Measurements from ENCODE around the gene GANC.
"Not testable (repeated sequence)": the region's sequence is repeated elsewhere in the genome, so short reads cannot be mapped to it uniquely, and the experiment has no call there.

GANC gene

DNA sequence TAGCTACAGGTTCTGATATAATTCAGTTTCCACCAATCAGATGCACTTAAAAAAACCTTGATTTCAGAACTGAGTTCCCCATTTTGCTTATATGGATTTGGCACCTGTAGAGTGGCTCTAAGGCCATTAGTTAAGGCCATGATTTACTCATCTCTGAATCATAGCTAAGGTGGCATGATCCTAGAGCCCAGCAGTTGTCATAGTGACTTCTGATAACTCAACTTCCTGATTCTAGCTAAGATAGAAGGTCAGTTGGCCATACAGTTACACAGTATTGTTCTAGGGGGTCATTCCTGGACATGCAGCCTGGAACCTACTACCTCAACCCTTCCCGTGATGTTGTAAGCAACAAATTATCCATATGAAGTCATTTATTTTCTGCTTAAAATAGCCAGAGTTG, 16.2 kb downstream of the GANC start:
- H3K9me3 Mint-ChIP-seq: no peaks in the 10 kb centered on the region
- no peak overlapping the region for H3K27ac Mint-ChIP-seq
- ATAC-seq (replicated peaks): no peak
- no peaks in the 10 kb centered on the region for H3K4me1 Mint-ChIP-seq (ENCODE audit: low read depth in 2 of 2)
- no peak overlapping the region for H3K4me3 Mint-ChIP-seq
- no peak for DNase-seq
- no peaks in the 10 kb centered on the region for H3K27me3 Mint-ChIP-seq
- peaks cover 13% of the 10 kb centered on the region for H3K36me3 Mint-ChIP-seq (ENCODE audit: insufficient read depth)

- not testable (repeated sequence) for H3K27ac Mint-ChIP-seq; H3K4me3 Mint-ChIP-seq; ATAC-seq (replicated peaks); DNase-seq; H3K4me1 Mint-ChIP-seq (ENCODE audit: low read depth in 2 of 2); H3K27me3 Mint-ChIP-seq; H3K36me3 Mint-ChIP-seq (ENCODE audit: insufficient read depth)
- peaks cover 2 to 14% of the 10 kb centered on the region in 2 donors for H3K9me3 Mint-ChIP-seq
Measured at GRCh38 chr15:42301004-42301403, 28.0 kb downstream of the GANC start.

DNA sequence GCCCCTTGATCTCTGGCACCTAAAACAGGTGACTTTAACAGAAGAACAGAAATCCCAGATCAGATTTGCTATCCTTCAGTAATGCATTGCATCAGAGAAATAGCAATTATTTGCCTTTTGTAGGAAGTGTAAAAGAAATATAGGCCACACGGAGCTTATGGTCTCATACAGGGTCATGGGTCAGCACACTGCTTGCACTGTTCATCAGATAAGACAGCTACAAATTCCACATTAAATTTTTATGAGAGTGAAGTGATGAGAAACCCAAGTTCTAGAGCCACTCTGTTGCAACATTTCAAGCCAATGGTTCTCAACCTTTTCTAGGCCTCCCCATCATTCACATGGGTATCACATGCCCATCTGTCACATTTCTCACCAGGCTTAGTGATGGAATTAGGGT, 33.7 kb downstream of the GANC start:
- no peak for ATAC-seq (replicated peaks)
- no peaks in the 10 kb centered on the region for H3K4me1 Mint-ChIP-seq (ENCODE audit: low read depth in 2 of 2)
- no peak overlapping the region for H3K4me3 Mint-ChIP-seq
- no peaks in the 10 kb centered on the region for H3K27me3 Mint-ChIP-seq
- H3K27ac Mint-ChIP-seq: no peak overlapping the region
- peaks cover 27% of the 10 kb centered on the region for H3K36me3 Mint-ChIP-seq (ENCODE audit: insufficient read depth)
- peaks cover 2 to 14% of the 10 kb centered on the region in 2 donors for H3K9me3 Mint-ChIP-seq
- no peak for DNase-seq

GRCh38 chr15:42313463-42313862, 40.5 kb downstream of the GANC start:
- no peak overlapping the region for H3K27ac Mint-ChIP-seq
- no peak for DNase-seq

GRCh38 chr15:42314818-42315217, 41.8 kb downstream of the GANC start:
- H3K27me3 Mint-ChIP-seq: no peaks in the 10 kb centered on the region
- H3K4me3 Mint-ChIP-seq: no peak overlapping the region
- H3K36me3 Mint-ChIP-seq (ENCODE audit: insufficient read depth): peaks cover 19% of the 10 kb centered on the region
- ATAC-seq (replicated peaks) (no peak), DNase-seq (no peak)
- H3K4me1 Mint-ChIP-seq (ENCODE audit: low read depth in 2 of 2): no peaks in the 10 kb centered on the region
- no peak overlapping the region for H3K27ac Mint-ChIP-seq
- no peaks in the 10 kb centered on the region for H3K9me3 Mint-ChIP-seq

More at GRCh38 chr15:42313463-42313862, 40.5 kb downstream of the GANC start:
- no peak for ATAC-seq (replicated peaks)
- Mint-ChIP-seq H3K9me3 (no peaks in the 10 kb centered on the region), H3K27me3 (no peaks in the 10 kb centered on the region), H3K36me3 (ENCODE audit: insufficient read depth) (peaks cover 29% of the 10 kb centered on the region), H3K4me3 (no peak overlapping the region), H3K4me1 (ENCODE audit: low read depth in 2 of 2) (no peaks in the 10 kb centered on the region)

DNA sequence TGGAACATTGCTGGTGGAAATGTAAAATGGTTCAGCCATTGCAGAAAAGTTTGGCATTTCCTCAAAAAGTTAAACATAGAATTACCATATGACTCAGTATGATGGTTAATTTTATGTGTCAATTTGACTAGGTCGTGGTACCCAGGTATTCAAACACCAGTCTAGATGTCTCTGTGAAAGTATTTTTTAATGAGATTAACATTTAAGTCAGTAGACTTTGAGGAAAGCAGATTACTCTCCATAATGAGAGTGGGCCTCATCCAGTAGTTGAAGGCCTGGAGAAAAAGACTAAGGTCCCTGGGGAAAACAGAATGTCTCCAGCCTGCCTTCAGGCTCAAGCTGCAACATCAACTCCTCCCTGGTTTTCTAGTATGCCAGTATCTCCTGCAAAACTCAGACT, 42.5 kb downstream of the GANC start:
- H3K4me3 Mint-ChIP-seq: no peak overlapping the region
- no peak for ATAC-seq (replicated peaks)

DNA sequence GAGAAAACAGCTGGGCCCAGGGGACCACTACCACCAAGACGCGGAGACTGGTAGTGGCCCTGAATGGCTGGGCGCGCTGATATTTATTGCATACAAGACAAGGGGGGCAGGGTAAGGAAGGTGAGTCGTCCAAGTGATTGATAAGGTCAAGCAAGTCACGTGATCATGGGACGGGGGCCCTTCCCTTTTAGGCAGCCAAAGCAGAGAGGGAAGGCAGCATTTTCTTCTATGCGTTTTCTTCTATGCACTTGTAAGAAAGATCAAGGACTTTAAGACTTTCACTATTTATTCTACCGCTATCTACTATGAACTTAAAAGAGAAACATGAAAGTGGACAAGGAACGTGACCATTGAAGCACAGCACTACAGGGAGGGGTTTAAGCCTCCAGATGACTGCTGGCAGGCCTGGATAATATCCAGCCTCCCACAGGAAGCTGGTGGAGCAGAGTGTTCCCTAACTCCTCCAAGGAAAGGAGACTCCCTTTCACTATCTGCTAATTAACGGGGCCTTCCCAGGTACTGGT, 43.3 kb downstream of the GANC start:
- not testable (repeated sequence) for ATAC-seq (replicated peaks); DNase-seq; H3K9me3 Mint-ChIP-seq; H3K27me3 Mint-ChIP-seq; H3K4me3 Mint-ChIP-seq; H3K27ac Mint-ChIP-seq; H3K4me1 Mint-ChIP-seq (ENCODE audit: low read depth in 2 of 2)
- H3K36me3 Mint-ChIP-seq (ENCODE audit: insufficient read depth): peaks cover 15% of the 10 kb centered on the region

More for the DNA sequence above, 42.5 kb downstream of the GANC start:
- H3K9me3 Mint-ChIP-seq: no peaks in the 10 kb centered on the region
- H3K4me1 Mint-ChIP-seq (ENCODE audit: low read depth in 2 of 2): no peaks in the 10 kb centered on the region
- no peak for DNase-seq
- peaks cover 18% of the 10 kb centered on the region for H3K36me3 Mint-ChIP-seq (ENCODE audit: insufficient read depth)
- H3K27ac Mint-ChIP-seq: no peak overlapping the region
- no peaks in the 10 kb centered on the region for H3K27me3 Mint-ChIP-seq

GRCh38 chr15:42319206-42319605, 46.2 kb downstream of the GANC start:
- no peak overlapping the region for H3K4me3 Mint-ChIP-seq
- H3K4me1 Mint-ChIP-seq (ENCODE audit: low read depth in 2 of 2): no peaks in the 10 kb centered on the region
- peaks cover 3% of the 10 kb centered on the region for H3K36me3 Mint-ChIP-seq (ENCODE audit: insufficient read depth)
- no peak for DNase-seq
- no peak overlapping the region for H3K27ac Mint-ChIP-seq
- H3K27me3 Mint-ChIP-seq: no peaks in the 10 kb centered on the region
- ATAC-seq (replicated peaks): no peak
- no peaks in the 10 kb centered on the region for H3K9me3 Mint-ChIP-seq

DNA sequence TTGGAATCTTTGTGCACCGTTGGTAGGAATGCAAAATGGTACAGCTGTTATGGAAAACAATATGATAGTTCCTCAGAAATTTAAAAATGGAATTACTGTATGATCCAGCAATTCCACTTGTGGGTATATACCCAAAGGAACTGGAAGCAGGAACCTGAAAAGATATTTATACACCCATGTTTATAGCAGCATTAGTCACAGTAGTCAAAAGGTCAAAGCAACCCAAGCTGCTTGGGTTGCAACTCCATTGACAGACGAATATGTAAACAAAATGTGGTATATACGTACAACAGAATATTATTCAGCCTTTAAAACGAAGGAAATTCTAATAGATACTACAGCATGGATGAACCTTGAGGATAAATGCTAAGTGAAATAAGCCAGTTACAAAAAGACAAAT, 51.3 kb downstream of the GANC start:
- ATAC-seq (replicated peaks): no peak
- no peak for DNase-seq
- Mint-ChIP-seq H3K36me3 (ENCODE audit: insufficient read depth) (peaks cover 12% of the 10 kb centered on the region), H3K9me3 (no peaks in the 10 kb centered on the region), H3K4me3 (no peak overlapping the region), H3K4me1 (ENCODE audit: low read depth in 2 of 2) (no peaks in the 10 kb centered on the region), H3K27me3 (no peaks in the 10 kb centered on the region), H3K27ac (no peak overlapping the region)

DNA sequence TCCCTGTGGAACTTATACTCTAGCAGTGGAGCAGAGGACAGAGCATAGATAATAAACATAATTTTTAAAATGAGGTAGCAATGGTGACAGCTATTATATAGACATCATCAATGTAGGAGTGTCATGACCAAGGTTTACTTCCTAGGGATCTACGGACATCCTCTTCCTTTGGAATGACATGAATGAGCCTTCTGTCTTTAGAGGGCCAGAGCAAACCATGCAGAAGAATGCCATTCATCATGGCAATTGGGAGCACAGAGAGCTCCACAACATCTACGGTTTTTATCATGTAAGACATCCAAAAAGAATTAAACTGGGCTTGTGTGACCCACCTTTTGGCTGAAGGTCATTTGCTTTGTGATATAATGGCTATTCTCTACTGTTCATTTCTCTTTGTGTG, 56.2 kb downstream of the GANC start:
- H3K9me3 Mint-ChIP-seq: no peaks in the 10 kb centered on the region
- peaks cover 9% of the 10 kb centered on the region for H3K36me3 Mint-ChIP-seq (ENCODE audit: insufficient read depth)
- H3K4me3 Mint-ChIP-seq: no peak overlapping the region
- DNase-seq: no peak
- ATAC-seq (replicated peaks): no peak
- no peaks in the 10 kb centered on the region for H3K4me1 Mint-ChIP-seq (ENCODE audit: low read depth in 2 of 2)
- H3K27ac Mint-ChIP-seq: no peak overlapping the region
- H3K27me3 Mint-ChIP-seq: no peaks in the 10 kb centered on the region

DNA sequence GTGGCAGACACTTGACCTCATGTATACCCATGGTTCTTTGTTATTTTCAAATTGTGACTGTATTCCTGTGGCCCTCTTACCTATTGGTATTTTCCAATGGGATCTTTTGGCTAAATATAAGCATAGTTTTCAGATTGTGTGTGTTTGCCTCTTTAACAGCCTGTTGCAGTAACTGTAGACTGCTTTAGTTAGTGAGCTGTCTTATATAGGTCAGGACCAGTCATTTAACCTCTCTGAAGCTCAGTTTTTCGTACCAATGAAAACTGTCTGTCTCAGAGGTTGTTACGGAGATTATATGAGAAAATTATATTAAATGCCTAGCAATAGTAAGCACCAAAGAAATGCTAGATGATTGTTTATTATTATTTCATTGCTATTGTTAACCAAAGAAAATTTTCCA, 57.0 kb downstream of the GANC start:
- H3K4me1 Mint-ChIP-seq (ENCODE audit: low read depth in 2 of 2): no peaks in the 10 kb centered on the region
- peaks cover 9% of the 10 kb centered on the region for H3K36me3 Mint-ChIP-seq (ENCODE audit: insufficient read depth)
- ATAC-seq (replicated peaks) (no peak), DNase-seq (no peak)
- no peak overlapping the region for H3K27ac Mint-ChIP-seq
- no peaks in the 10 kb centered on the region for H3K27me3 Mint-ChIP-seq
- peaks cover 0 to 2% of the 10 kb centered on the region in 2 donors for H3K9me3 Mint-ChIP-seq
- no peak overlapping the region for H3K4me3 Mint-ChIP-seq

- no peak overlapping the region for H3K4me3 Mint-ChIP-seq
- no peak overlapping the region for H3K27ac Mint-ChIP-seq
- H3K4me1 Mint-ChIP-seq (ENCODE audit: low read depth in 2 of 2): no peaks in the 10 kb centered on the region
- DNase-seq (no peak), ATAC-seq (replicated peaks) (no peak)
- H3K27me3 Mint-ChIP-seq: no peaks in the 10 kb centered on the region
- H3K9me3 Mint-ChIP-seq: peaks cover 0 to 5% of the 10 kb centered on the region in 2 donors
- peaks cover 3% of the 10 kb centered on the region for H3K36me3 Mint-ChIP-seq (ENCODE audit: insufficient read depth)
Measured at GRCh38 chr15:42331235-42331634, 58.2 kb downstream of the GANC start.

DNA sequence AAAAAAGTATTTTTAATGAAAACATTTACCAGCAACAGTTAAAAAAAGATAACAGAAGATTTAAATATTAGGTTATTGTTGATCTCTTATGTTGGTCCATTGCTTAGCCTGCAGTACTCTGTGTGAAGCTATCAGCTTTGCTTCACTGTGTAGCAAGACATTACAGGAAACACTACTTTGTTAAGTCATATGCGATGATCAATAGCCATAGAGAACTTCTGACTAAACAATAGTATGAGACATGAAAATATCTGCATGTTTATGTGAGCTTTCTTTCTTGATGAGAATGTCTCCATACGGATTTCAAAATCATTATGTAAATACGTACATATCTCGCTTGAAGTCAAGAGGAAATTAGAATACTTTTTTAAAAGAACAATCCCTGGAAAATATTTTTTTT, 59.3 kb downstream of the GANC start:
- DNase-seq (no peak), ATAC-seq (replicated peaks) (no peak)
- Mint-ChIP-seq H3K4me3 (no peak overlapping the region), H3K4me1 (ENCODE audit: low read depth in 2 of 2) (no peaks in the 10 kb centered on the region), H3K36me3 (ENCODE audit: insufficient read depth) (peaks cover 3% of the 10 kb centered on the region), H3K27ac (no peak overlapping the region), H3K27me3 (no peaks in the 10 kb centered on the region), H3K9me3 (peaks cover 0 to 5% of the 10 kb centered on the region in 2 donors)

GRCh38 chr15:42335074-42335473, 62.1 kb downstream of the GANC start:
- no peak for ATAC-seq (replicated peaks)
- no peak overlapping the region for H3K27ac Mint-ChIP-seq

DNA sequence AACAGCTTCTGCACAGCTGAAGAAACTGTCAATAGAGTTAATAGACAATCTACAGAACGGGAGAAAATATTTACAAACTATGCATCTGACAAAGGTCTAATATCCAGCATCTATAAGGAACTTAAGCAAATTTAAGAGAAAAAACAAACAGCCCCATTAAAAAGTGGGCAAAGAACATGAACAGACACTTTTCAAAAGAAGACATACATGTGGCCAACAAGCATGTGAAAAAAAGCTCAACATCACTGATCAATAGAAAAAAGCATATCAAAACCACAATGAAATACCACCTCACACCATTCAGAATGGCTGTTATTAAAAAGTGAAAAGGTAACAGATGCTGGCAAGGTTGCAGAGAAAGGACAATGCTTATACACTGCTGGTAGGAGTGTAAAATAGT, 63.6 kb downstream of the GANC start:
- H3K36me3 Mint-ChIP-seq (ENCODE audit: insufficient read depth); H3K27me3 Mint-ChIP-seq; H3K4me3 Mint-ChIP-seq; H3K27ac Mint-ChIP-seq; DNase-seq; H3K4me1 Mint-ChIP-seq (ENCODE audit: low read depth in 2 of 2); ATAC-seq (replicated peaks); H3K9me3 Mint-ChIP-seq: not testable (repeated sequence)

More at GRCh38 chr15:42335074-42335473, 62.1 kb downstream of the GANC start:
- H3K27me3 Mint-ChIP-seq: no peaks in the 10 kb centered on the region
- H3K36me3 Mint-ChIP-seq (ENCODE audit: insufficient read depth): no peaks in the 10 kb centered on the region
- H3K4me1 Mint-ChIP-seq (ENCODE audit: low read depth in 2 of 2): no peaks in the 10 kb centered on the region
- H3K9me3 Mint-ChIP-seq: peaks cover 0 to 5% of the 10 kb centered on the region in 2 donors
- no peak overlapping the region for H3K4me3 Mint-ChIP-seq
- DNase-seq: no peak
